ENCODE measurements around the gene SLC25A47. TPM values are rescaled to one million over a fixed set of nuclear protein-coding genes. Genes with fewer than 3 reads are reported as not detected.
"Not testable (repeated sequence)": the region's sequence is repeated elsewhere in the genome, so short reads cannot be mapped to it uniquely, and the experiment has no call there.

Gene SLC25A47, protein sequence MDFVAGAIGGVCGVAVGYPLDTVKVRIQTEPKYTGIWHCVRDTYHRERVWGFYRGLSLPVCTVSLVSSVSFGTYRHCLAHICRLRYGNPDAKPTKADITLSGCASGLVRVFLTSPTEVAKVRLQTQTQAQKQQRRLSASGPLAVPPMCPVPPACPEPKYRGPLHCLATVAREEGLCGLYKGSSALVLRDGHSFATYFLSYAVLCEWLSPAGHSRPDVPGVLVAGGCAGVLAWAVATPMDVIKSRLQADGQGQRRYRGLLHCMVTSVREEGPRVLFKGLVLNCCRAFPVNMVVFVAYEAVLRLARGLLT
- not detected for total RNA-seq
- long read RNA-seq: 0 reads

GRCh38 chr14:100323121-100323941 is at the start of gene SLC25A47:
Gene SLC25A47 (plus strand): TSS chr14:100323339. CDS start chr14:100323415, 76 bp downstream.
- no peak for DNase-seq (ENCODE audit: low spot score)

DNA sequence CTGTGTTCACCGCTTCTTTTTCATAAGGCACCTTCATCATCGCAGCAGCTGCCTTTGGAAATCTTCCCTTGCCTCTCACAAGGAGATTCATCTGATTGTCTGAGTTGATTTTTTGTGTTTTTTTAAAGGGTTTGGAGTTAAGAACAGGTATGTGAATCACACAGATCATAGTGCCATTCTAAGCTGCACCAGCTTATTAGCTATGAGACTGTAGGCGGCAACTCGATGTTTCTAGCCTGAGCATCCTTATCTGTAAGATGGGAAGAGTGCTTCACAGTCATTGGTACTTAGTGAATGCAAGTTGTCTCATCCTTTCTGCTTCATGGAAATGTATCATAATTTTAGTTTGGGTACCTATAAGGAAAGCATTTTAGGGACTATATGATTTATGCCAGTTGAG is 48.9 kb upstream of the SLC25A47 start:
- no peak for DNase-seq (ENCODE audit: low spot score)

DNA sequence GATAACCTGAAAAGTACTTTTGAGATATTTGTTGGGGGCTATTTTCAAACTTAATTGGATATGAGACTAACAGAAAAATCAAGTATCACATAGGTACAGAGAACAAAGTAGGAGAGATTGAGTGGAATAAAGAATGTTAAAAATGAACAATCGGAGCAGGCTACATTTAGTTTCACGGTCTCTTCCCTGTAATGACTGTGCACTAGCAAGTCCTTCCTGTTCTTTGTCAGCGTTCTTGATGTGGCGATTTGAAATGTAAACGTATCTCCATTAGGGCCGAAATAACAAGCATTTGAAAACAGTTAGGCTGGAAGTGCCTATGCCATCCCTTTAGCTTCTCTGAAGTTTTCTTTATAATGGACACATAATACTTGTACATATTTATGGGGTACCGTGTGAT is 47.9 kb upstream of the SLC25A47 start:
- DNase-seq (ENCODE audit: low spot score): no peak

DNA sequence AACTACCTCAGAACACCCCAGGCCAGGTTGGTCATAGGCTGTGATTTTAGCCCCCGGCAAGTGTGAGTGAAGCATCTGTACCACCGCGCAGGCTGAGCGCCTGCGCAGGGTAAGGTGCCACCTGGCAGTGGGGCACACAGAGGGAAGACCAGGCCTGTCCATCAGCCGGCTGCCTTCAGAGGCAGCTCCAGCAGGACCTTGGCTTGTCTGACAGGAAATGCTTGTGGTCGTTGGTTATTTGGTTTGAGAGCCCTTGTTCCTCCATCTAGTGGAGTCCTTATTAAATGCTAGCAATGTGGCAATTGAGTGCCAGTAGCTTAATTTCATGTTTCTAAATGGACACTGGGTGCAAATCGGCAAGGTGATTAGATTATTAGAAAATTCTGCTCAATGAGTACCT is 44.4 kb upstream of the SLC25A47 start:
- no peak for DNase-seq (ENCODE audit: low spot score)

GRCh38 chr14:100279133-100279532 is 44.0 kb upstream of the SLC25A47 start:
- no peak for DNase-seq (ENCODE audit: low spot score)

GRCh38 chr14:100279563-100279962 is 43.6 kb upstream of the SLC25A47 start:
- no peak for DNase-seq (ENCODE audit: low spot score)

GRCh38 chr14:100281286-100282082 is 41.7 kb upstream of the SLC25A47 start:
- DNase-seq (ENCODE audit: low spot score): peak; percentile 74

- peak; percentile 71 for DNase-seq (ENCODE audit: low spot score)
Measured at GRCh38 chr14:100282083-100282350, 41.1 kb upstream of the SLC25A47 start.

- peak; percentile 53 for DNase-seq (ENCODE audit: low spot score)
Measured at GRCh38 chr14:100282766-100283419, 40.2 kb upstream of the SLC25A47 start.

GRCh38 chr14:100283436-100283835 is 39.7 kb upstream of the SLC25A47 start:
- DNase-seq (ENCODE audit: low spot score): not testable (repeated sequence)

DNA sequence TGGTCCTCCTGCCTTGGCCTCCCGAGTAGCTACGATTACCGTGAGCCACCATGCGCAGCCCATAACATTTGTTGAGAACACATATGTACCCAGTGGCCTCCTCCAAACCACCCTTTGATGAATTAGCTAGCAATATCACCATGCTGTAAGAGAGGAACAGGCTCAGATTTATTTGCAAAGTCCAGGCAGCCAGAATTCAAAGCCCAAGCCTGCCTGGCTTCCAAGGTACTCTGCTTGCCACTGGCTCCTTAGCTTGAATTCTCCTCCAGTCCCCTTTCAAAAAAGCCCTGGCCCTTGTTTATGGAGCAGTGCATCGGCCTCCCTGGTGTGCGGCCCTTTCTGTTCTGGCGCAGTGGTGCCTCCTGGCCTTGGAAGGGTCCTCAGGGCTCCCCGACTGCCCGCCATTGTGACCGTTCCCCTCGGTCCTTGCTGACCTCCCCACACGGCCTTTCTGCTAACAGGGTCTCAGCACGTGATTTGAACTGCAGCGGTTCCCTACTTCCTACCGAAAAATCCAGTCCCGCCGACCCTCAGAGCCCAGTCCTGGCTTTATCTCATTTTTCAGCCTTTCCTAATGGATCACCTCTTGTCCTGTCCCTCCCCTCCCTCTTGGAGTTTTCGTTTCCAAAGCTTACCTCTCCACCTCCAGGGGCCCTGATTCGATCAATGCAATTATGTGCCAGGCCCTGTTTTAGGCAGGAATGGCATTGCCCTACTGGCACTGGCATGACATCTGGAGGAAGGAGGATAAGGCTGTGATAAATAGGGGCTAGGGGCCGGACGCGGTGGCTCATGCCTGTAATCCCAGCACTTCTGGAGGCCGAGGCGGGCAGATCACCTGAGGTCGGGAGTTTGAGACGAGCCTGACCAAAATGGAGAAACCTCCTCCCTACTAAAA is 38.9 kb upstream of the SLC25A47 start:
- peak; percentile 77 for DNase-seq (ENCODE audit: low spot score)

GRCh38 chr14:100285021-100285912 is 37.9 kb upstream of the SLC25A47 start:
- DNase-seq (ENCODE audit: low spot score): peak; percentile 94

DNA sequence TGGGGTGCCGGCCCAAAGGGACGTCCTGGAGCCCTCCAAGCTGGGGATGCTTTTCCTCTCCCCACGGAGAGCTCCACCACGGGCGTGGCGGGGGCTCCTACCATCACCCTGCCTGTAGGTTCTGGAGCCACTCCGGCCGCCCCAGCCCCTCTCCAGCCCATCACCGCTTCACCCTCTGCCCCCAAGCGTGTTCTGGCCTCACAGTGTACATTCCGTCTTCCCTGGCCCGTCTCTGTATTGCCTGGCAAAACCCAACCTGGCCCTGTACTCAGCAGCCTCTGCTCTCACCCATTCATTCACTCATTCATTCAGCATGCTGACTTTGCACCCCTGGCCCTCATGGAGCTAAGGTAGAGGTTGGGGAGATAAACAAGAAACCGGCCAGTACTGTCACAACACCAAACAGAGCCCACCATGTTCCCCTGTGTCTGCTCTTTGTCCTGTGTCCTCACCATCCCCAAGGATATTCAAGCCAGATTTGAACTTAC is 37.2 kb upstream of the SLC25A47 start:
- DNase-seq (ENCODE audit: low spot score): peak; percentile 74

- peak; percentile 79 for DNase-seq (ENCODE audit: low spot score)
Measured at GRCh38 chr14:100286484-100287191, 36.5 kb upstream of the SLC25A47 start.

DNA sequence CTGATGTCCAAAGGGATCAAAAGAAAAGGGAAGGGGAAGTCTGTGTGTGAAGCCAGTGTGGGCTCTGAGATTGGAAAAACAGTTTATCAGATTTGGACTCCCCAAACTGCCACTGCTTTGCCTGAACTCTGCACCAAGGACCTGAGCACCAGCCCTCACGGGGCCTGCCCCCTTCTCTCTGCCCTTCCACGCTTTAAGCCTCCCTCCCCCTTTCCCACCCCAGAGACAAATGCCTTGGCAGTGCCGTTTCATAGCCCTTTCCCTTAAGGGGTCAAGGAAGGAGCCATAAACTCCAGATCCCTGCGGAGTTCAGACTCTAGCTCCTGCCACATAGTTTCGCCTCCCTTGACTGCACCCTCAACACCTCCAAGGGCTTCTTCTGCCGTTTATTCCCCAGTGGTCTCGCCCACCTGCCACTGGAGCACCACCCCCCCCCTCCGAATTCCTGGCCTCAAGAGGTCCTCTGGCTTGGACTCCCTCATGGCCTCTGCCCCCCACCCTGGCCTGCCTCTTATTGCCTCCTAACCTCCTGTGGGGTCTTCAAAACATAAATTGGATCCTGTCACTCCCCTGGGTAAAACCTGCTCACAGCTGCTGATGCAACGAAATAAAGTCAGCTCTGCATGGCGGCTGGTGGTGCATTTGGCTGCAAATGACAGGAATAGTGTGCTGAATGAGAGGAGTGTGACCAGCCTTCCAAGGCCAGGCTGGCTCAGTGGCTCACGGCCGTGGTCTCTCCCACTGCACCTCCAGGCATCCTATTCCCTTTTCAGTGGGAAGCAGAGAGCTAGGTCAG is 35.7 kb upstream of the SLC25A47 start:
- DNase-seq (ENCODE audit: low spot score): peak; percentile 84

DNA sequence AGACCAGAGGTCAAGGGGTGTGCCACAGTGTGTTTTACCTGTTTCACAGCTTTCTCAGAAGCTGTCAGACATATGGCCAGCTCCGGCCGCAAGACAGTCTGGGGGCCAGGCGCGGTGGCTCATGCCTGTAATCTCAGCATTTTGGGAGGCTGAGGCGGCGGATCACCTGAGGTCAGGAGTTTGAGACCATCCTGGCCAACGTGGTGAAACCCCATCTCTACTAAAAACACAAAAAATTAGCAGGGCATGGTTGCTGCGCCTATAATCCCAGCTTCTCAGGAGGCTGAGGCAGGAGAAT is 35.2 kb upstream of the SLC25A47 start:
- DNase-seq (ENCODE audit: low spot score): not testable (repeated sequence)

DNA sequence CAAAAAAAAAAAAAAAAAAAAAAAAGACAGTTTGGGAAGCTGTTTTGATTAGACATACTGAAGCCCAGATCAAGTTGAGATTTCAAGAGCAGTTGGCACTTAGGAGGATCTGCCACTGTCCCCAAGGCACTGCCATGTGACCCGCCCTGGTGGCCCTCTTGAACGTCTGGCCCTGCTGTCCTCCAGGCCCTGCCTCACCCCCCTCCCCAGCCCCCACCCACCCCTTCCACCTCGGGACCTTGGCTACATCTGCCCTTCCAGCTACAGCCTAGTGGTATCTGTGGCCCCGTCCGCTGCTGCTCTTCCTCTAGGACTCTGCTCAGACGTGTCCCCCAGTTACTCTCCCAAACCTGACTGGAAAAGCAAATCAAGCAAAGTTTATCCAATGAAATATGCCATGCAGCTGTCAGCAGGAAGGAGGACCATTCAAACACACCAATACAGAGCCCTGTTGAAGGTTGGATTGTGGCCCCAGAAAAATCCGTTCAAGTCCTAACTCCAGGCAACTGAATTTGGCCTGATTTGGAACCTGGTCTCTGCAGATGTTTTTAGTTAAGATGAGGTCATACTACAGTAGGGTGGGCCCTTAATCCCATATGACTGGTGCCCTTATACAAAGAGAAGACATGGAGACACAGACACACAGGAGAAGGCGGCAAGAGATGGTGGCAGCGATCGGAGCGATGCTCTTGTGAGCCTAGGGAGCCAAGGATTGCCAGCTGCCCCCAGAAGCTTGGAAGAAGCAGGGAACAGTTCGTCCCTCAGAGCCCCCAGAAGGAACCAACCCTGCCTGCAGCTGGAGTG is 34.6 kb upstream of the SLC25A47 start:
- DNase-seq (ENCODE audit: low spot score): peak; percentile 67

All from mesenteric fat pad (tissue), 1 donor.